K562 (cell line): ENCODE results near the gene NOP14. TPM values are rescaled to one million over a fixed set of nuclear protein-coding genes. Genes with fewer than 3 reads are reported as not detected.
A peak's percentile ranks its signal among the peaks of the same experiment; 100 is the strongest.

Experiments
- ATAC-seq: fragments of 200-7000 bp; cut with Tn5 transposase; 3 replicates; pipeline ENCODE4 v1.9.1; 2020; ENCODE audit warnings: moderate library complexity
- BruUV-seq: library from RNA; stranded (reverse); fragments of 400-500 nt; replicated peaks from 2 replicates; lab custom pipeline; 2021; lab: Mats Ljungman, UMichigan
- CTCF ChIA-PET: fragments of 300-600 bp; formaldehyde crosslinking; extraction: SDS; loops from one replicate; lab custom pipeline; 2021; ENCODE audit warnings: low intra/inter-chr PET ratio; lab: Yijun Ruan, JAX
- POLR2A ChIA-PET: fragments of 300-600, 350-650 bp; sonication (Branson Sonifier 250); formaldehyde crosslinking; extraction: SDS; loops from one replicate; lab custom pipeline; 2021; ENCODE audit warnings: antibody characterized with exemption, inconsistent platforms; lab: Yijun Ruan, JAX
- DNase-seq, 4 experiments: peaks; one replicate each; pipeline versions ENCODE4 v3.0.0 to v3.0.0-alpha.2; 2011 to 2018; ENCODE audit warnings: low spot score in 3 of 4, mixed read lengths in 3 of 4; ENCODE audit errors: extremely low read depth in 1 of 4
- FAIRE-seq: peaks from 2 replicates; lab custom pipeline; 2011; peaks lifted over from hg19 to GRCh38; lab: Jason Lieb, UNC
- H2AFZ ChIP-seq: 2 replicates; pipeline ENCODE4 v1.6.0; 2011; ENCODE audit warnings: low read depth, low read length, control low read depth, inconsistent platforms
- H3K27ac ChIP-seq: fragments of 200-600 bp; 3 replicates; pipeline ENCODE4 v1.8.0; 2011; ENCODE audit warnings: low read depth, mild to moderate bottlenecking, control low read depth, inconsistent platforms, low read length, moderate library complexity, mixed read lengths; ENCODE audit errors: extremely low read depth
- H3K27me3 ChIP-seq, 2 experiments: fragments of 300-600 bp in 1 of 2; 2 replicates in 1 of 2; 3 replicates in 1 of 2; pipeline versions ENCODE4 v1.6.0 to v1.8.0; 2011; ENCODE audit warnings: inconsistent platforms in 2 of 2, low read length in 2 of 2, mild to moderate bottlenecking in 1 of 2, mixed read lengths in 1 of 2, moderate library complexity in 1 of 2; ENCODE audit not compliant: control insufficient read depth in 2 of 2, insufficient read depth in 2 of 2
- H3K36me3 ChIP-seq: fragments of 300-600 bp; 3 replicates; pipeline ENCODE4 v1.8.0; 2011; ENCODE audit warnings: mild to moderate bottlenecking, low read length, inconsistent platforms; ENCODE audit not compliant: control insufficient read depth, insufficient read depth
- H3K4me1 ChIP-seq, 2 experiments: fragments of 200-600 bp in 1 of 2; replicated peaks in 1 of 2; 2 replicates in 1 of 2; 3 replicates in 1 of 2; pipeline versions ENCODE4 v1.5.1 to v1.8.0; 2011; ENCODE audit warnings: inconsistent platforms in 2 of 2, low read length in 2 of 2, mild to moderate bottlenecking in 1 of 2, mixed read lengths in 1 of 2, moderate library complexity in 1 of 2; ENCODE audit not compliant: control insufficient read depth in 2 of 2, insufficient read depth in 2 of 2
- H3K4me2 ChIP-seq: 2 replicates; pipeline ENCODE4 v1.6.1; 2011; ENCODE audit warnings: low read length, control low read depth, inconsistent platforms, mixed read lengths; ENCODE audit not compliant: insufficient read depth
- H3K4me3 ChIP-seq: fragments of 200-600 bp; sonication (generic), shearing (Covaris generic); 2 replicates; pipeline ENCODE4 v1.5.1; 2016; ENCODE audit warnings: control low read depth, inconsistent platforms
- H3K79me2 ChIP-seq: fragments of 200-600 bp; 3 replicates; pipeline ENCODE4 v1.8.0; 2011; ENCODE audit warnings: low read length, inconsistent platforms; ENCODE audit not compliant: control insufficient read depth, insufficient read depth
- H3K9ac ChIP-seq, 2 experiments: 2 replicates each; pipeline versions ENCODE4 v1.6.0 to v1.6.1; 2011; ENCODE audit warnings: low read depth in 2 of 2, low read length in 2 of 2, control low read depth in 1 of 2, inconsistent platforms in 1 of 2, mild to moderate bottlenecking in 1 of 2, mixed read lengths in 1 of 2; ENCODE audit not compliant: insufficient read depth in 1 of 2
- H3K9me1 ChIP-seq: one replicate; pipeline ENCODE4 v1.6.0; 2011; ENCODE audit warnings: inconsistent platforms, mild to moderate bottlenecking, low read length, moderate library complexity; ENCODE audit not compliant: control insufficient read depth, insufficient read depth
- H3K9me3 ChIP-seq: replicated peaks from 2 replicates; pipeline ENCODE4 v1.5.1; 2011; ENCODE audit warnings: low read depth, low read length, inconsistent platforms; ENCODE audit not compliant: control insufficient read depth, insufficient read depth
- H4K20me1 ChIP-seq: replicated peaks from 2 replicates; pipeline ENCODE4 v1.6.1; 2011; ENCODE audit warnings: low read length, inconsistent platforms, mixed read lengths; ENCODE audit not compliant: control insufficient read depth, insufficient read depth
- CBX2 ChIP-seq: fragments of 200-600 bp; sonication (generic); IDR thresholded peaks from one replicate; pipeline ENCODE4 v1.6.1; 2012; ENCODE audit warnings: mild to moderate bottlenecking, low read length, inconsistent platforms; ENCODE audit not compliant: insufficient read depth, poor library complexity, severe bottlenecking
- KDM1A ChIP-seq, 2 experiments: fragments of 450-650 bp; IDR thresholded peaks; 2 replicates each; pipeline ENCODE4 v1.6.1; 2016; ENCODE audit warnings: mild to moderate bottlenecking in 2 of 2
- NR0B1 ChIP-seq: fragments of 450-650 bp; IDR thresholded peaks from one replicate; pipeline ENCODE4 v1.6.1; 2018; ENCODE audit warnings: mild to moderate bottlenecking, moderate library complexity; ENCODE audit not compliant: partially characterized antibody
- SRSF1 ChIP-seq: fragments of 200-400 bp; formaldehyde crosslinking; IDR thresholded peaks from 2 replicates; pipeline ENCODE4 v1.6.1; 2017; ENCODE audit warnings: mild to moderate bottlenecking, low read depth, low read length, moderate library complexity
- ZC3H8 ChIP-seq: fragments of 450-650 bp; IDR thresholded peaks from 2 replicates; pipeline ENCODE4 v1.6.1; 2017
- WGBS: fragments of 100-300 bp; shearing (Covaris generic); methylation state at CpG from one replicate; pipeline ENCODE4 v1.1.6; 2016; ENCODE audit warnings: low coverage, mixed read lengths; ENCODE audit not compliant: insufficient coverage; ENCODE audit errors: missing lambda C conversion rate; 5-methylcytosine and 5-hydroxymethylcytosine counted together
- in situ Hi-C: fragments of 300-500 bp; cut with MboI; formaldehyde crosslinking; loops from 4 replicates; pipeline ENCODE4 v1.15.0; 2018; ENCODE audit warnings: inconsistent platforms, mixed read lengths
- intact Hi-C: fragments of 100-400 bp; cut with micrococcal nuclease; formaldehyde crosslinking; loops from 2 replicates; pipeline ENCODE4 v1.14.2; 2022
- polyA plus RNA-seq, 8 experiments: library from polyadenylated mRNA; depleted of rRNA in 4 of 8; stranded (reverse) in 5 of 8; unstranded in 3 of 8; fragments of >200 nt; fragmentation: Nextera tagmentation in 2 of 8; fragmentation: Illumina TruSeq in 1 of 8; extraction: Ambion mirVana in 2 of 8; extraction: Trizol in 1 of 8; gene quantifications; 2 replicates each; pipeline versions ENCODE4 v1.2.1 to v1.2.3, GENCODE V29; 2011 to 2014; ENCODE audit warnings: inconsistent platforms in 1 of 8, missing spikeins in 1 of 8
- total RNA-seq, 7 experiments: library from RNA; depleted of rRNA in 6 of 7; stranded (reverse); fragments of >200 nt in 6 of 7; fragmentation: Illumina TruSeq in 2 of 7; extraction: Trizol in 2 of 7; gene quantifications; 2 replicates each; pipeline versions ENCODE4 v1.2.1 to v1.2.3, GENCODE V29; 2011 to 2021; ENCODE audit warnings: low replicate concordance in 1 of 7

The NOP14 gene
- total and polyA plus RNA-seq, 9 of the 15 experiments (the other 6 are each of a cell fraction or from before 2014, with no cell fraction given): 12.7 to 76.0 (median 50.9) TPM

GRCh38 chr4:3011456-3012220 is 48.4 kb upstream of the NOP14 start:
- Histone ChIP-seq H3K79me2 (no peaks in the 10 kb centered on the region), H3K9me3 (no peaks in the 10 kb centered on the region), H4K20me1 (no peaks in the 10 kb centered on the region; the same call in 1 of the 2 replicates), H3K36me3 (no peaks in the 10 kb centered on the region), H2AFZ (no peak overlapping the region), H3K4me1 (peaks cover 0 to 5% of the 10 kb centered on the region in 2 experiments; a peak in 3 of 5 replicates), H3K27me3 (peaks cover 29 to 36% of the 10 kb centered on the region in 2 experiments; a peak in 4 of 5 replicates), H3K4me2 (no peak overlapping the region), H3K27ac (no peak overlapping the region), H3K9me1 (peaks cover 3% of the 10 kb centered on the region), H3K9ac (no peak overlapping the region), H3K4me3 (no peak overlapping the region)
- ATAC-seq: no peak
- FAIRE-seq: no peak
- in situ Hi-C loops: no loop called here
- DNase-seq: no peak
- ChIA-PET CTCF (no interaction called here), POLR2A (interaction anchor here (1.0 kb wide), 1 partner anchor 21 kb away, joined by 3 read pairs; no protein-coding TSS in a partner anchor)
- TF ChIP-seq KDM1A (IDR thresholded peaks at IDR 0.05): no peak
- peak; percentile 51 for TF ChIP-seq CBX2
- no peak for TF ChIP-seq ZC3H8
- BruUV-seq: no TSS peak
- intact Hi-C loops: no loop called here
- WGBS: 9% methylated on average over 17 of the region's 17 CpGs

GRCh38 chr4:3010998-3011397 is 47.8 kb upstream of the NOP14 start:
- no peak for TF ChIP-seq SRSF1
- no peak for TF ChIP-seq NR0B1
- Histone ChIP-seq H3K9me1 (peaks cover 3% of the 10 kb centered on the region), H3K4me3 (no peak overlapping the region), H3K4me2 (no peak overlapping the region), H3K79me2 (no peaks in the 10 kb centered on the region), H3K9ac (no peak overlapping the region), H3K4me1 (peaks cover 0 to 5% of the 10 kb centered on the region in 2 experiments; a peak in 3 of 5 replicates), H3K27me3 (peaks cover 29 to 36% of the 10 kb centered on the region in 2 experiments; a peak in 4 of 5 replicates), H3K9me3 (no peaks in the 10 kb centered on the region), H3K27ac (no peak overlapping the region), H3K36me3 (no peaks in the 10 kb centered on the region), H4K20me1 (no peaks in the 10 kb centered on the region; the same call in 1 of the 2 replicates), H2AFZ (no peak overlapping the region)
- no peak for ATAC-seq
- WGBS: 63% methylated on average over 5 of the region's 5 CpGs
- POLR2A ChIA-PET: interaction anchor here (0.6 to 1.0 kb wide), 3 partner anchors 20 to 149 kb away, joined by 3 read pairs; no protein-coding TSS in a partner anchor
- no peak for FAIRE-seq
- no TSS peak for BruUV-seq
- intact Hi-C loops: no loop called here
- no peak for DNase-seq
- in situ Hi-C loops: no loop called here
- CTCF ChIA-PET: no interaction called here
